ENCODE measurements around the gene CDKN2A.

The CDKN2A gene

DNA sequence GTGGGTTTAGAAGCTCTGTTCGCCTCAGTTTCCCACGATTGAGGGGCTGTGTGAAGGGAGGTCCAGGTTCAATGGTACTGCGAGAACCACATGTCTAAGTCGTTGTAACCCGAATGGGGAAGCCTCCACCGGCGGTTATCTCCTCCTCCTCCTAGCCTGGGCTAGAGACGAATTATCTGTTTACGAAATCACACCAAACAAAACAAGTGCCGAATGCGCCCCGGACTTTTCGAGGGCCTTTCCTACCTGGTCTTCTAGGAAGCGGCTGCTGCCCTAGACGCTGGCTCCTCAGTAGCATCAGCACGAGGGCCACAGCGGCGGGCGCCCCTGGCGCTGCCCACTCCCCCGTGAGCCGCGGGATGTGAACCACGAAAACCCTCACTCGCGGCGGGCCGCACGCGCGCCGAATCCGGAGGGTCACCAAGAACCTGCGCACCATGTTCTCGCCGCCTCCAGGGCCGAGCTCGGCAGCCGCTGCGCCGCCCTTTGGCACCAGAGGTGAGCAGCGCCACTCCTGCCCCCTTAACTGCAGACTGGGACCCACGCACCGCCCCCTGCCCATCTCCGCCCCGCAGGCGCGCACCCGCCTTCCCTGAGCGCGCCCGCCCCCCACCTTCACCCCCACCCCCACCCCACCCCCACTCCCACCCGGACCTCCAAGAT lies at the start of gene CDKN2A:
Gene CDKN2A, minus strand, starts transcription at position 500 of the 663 bp plus-strand sequence.
- DNase-seq, result peak; percentile 88 to 95

DNA sequence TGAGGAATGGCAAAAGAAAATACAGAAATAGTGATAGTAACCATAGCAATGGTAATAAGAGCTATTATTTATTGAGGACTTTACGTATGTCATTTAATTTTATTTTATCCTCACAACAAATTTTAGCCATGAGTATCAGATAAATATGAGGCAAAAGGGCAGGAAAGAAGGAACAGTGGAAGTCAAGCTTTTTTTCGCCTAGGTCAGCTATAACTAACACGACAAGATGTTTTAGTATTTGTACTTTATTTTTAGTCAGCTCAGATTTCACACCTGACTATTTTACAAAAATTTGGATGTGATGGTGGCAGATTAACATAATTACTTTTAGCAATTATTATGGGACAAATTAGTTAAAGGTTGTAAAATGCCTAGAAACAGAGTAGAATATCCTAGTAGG lies 49.7 kb upstream of the CDKN2A start:
- DNase-seq, result no peak

GRCh38 chr9:22041775-22042174 lies 47.6 kb upstream of the CDKN2A start:
- DNase-seq, result no peak

DNA sequence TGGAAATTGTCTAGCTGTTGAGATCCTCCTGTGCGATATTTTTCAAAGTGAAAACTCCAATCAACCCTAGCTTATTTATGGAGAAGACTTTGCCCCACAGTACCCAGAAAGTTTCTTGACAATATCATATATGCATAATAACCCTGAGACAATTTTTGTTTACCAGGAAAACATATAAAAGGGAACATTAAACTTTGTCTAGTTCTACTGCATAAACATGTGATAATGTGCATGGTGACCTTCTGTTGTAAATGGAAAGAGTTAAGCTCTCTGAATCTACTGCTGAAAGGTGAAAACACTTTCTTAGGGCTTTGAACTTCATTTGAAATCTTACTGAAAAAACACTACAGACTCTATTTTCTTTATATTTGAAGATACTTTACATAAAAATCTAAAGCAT lies 47.2 kb upstream of the CDKN2A start:
- DNase-seq, result no peak

GRCh38 chr9:22040760-22041159 lies 46.6 kb upstream of the CDKN2A start:
- DNase-seq, result no peak

DNA sequence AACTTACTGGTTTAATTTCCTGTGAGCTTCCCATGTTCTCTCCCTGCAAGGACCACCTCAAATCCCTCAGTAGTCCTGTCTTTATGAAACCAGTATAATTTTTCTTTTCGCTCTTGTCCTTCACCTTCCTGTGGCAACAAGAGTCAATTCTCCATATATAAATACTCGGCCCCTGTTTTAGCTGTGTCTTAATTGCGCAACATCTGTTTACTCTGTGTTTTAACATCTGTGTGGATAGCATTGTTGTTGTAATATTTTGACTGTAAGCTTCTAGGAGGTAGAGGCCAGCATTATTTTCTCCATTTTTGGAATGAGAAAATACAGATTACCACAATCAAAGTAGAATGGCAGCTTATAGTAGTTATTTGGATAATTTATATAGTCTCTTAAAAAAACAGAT lies 45.1 kb upstream of the CDKN2A start:
- DNase-seq, result no peak

DNA sequence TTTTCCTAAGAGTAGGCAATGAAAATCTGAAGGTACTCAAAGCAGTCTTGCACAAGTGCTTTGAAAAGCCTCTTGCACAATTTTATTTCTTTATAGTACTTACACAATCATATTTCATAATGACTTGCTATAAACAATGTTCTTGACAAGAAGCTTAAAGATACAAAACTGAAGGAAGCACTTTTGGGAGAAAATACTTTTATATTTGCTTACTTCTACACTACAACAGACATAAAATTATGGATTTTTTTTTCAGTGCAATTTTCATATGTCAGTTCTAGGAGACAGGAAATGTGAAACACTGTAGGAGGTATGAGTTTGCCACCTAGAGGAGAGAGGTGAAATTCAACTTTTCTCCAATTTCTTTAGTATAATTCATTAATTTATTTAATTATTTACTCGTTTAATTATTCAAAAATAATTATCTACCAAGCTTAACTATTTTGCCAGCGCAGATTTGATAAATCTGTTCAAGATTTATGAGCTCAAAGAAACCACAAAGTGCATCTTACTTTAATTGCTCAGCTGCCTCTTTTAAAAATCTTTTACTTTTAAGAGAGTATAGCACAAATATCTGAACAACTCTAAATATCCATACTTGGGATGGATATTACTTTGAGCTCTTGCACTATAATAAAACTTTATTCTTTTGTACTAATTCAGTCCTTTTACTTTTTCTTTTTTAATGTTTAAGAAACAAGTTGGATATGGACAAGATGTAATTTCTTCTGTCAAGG lies 43.9 kb upstream of the CDKN2A start:
- peak in 1 of 2 experiments; percentile 34 for DNase-seq

DNA sequence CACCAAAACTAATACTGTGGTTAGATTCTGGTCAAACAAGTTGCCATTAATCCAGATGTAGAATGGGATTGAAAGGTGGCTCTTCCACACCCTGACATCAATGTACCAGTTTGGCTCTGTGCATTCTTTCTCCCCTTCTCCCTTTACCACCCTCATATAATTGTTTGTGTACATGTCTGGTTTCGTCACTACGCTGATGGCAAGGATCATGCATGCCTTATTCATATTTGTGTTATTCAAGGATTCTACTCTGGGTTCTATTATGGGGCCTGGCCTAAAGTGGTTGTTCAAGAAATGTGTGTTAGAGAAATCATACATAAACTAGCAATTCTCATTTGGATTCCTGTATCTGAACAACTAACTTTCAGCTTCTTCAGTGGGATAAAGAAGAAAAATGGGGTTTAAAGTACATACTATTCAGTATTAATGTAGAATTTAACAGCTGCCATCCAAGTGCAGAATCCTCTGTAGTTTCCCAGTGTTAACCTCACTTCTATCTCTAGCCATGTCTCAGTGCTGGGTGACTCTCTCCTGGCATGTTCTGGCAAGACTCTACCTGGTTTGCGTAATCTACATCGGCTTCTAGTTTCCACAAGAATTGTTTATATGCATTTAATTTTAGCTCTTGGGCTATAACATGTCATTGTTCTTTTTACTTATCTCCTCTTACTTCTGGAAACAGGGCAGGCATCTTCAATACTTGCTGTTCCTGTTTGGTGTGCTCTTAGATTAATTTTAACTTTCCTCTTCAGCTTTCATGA lies 42.9 kb upstream of the CDKN2A start:
- no peak for DNase-seq

DNA sequence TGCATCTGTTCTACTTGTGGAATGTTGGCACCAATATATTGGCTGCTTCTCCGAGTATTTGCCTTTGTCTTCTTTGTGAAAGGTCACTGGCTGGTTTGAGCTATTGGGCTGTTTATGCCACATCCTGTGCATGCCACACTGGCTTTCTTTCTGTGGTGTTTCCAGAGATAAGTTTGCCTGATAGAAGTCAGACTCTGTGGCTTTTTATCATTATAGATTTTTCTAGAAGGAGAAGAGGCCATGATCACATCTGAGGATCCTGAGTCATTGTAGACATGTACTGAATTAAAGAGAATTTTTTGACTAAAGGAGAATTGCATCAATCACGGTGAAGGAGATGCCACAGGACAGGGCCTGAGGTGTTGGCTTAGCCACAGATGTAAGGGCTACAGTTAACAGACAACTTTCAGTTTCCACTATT lies 41.4 kb upstream of the CDKN2A start:
- DNase-seq, result no peak

- DNase-seq, result peak; percentile 12 to 69
Observed at GRCh38 chr9:22033012-22033630, 38.9 kb upstream of the CDKN2A start.

GRCh38 chr9:22031655-22032411 lies 37.6 kb upstream of the CDKN2A start:
- no peak for DNase-seq

DNA sequence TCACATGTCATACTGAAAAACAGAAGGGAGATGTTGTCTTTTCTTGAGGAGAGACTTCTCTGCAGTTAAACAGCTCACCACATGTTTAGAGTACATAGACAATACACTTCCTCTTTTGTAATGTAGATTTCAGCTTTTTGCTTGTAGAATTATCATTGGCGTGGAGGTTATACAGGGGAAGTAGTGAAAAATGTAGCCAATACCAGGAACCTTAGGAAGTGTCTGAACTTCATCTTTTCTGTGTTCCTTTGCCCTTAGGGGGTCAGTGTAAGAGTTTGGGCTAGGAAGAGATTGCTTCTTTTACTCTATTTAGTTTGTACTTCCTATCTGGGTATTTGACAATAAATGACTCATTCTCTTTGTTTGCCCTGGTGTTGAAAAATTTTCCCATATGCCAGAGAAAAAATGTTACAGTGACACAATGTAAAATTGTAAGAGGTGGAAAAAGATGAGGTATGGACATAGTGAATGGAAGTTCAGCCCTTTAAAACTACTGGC lies 36.0 kb upstream of the CDKN2A start:
- no peak for DNase-seq

- no peak for DNase-seq
Observed at GRCh38 chr9:22029231-22029630, 35.0 kb upstream of the CDKN2A start.

DNA sequence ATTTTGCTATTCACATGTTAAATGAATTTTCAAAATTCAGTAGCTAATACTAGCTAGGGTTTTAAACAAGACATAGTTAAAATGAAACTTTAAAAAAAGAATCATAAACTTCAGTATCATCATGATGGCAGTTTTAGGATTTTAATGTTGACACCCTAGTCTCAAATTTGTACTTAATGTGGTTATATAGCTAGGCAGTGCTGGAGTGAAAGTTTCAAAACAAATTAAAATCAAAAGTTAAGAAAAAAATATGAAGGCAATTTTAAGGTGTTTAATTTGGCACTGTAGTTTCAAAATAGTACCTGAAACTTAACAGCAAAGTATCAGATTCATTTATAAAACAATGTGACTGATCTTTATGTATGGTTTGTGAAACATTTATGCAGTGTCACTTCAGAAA lies 34.2 kb upstream of the CDKN2A start:
- DNase-seq, result no peak

- no peak for DNase-seq
Observed at GRCh38 chr9:22026696-22027095, 32.5 kb upstream of the CDKN2A start.

GRCh38 chr9:22022396-22022795 lies 28.2 kb upstream of the CDKN2A start:
- no peak for DNase-seq

DNA sequence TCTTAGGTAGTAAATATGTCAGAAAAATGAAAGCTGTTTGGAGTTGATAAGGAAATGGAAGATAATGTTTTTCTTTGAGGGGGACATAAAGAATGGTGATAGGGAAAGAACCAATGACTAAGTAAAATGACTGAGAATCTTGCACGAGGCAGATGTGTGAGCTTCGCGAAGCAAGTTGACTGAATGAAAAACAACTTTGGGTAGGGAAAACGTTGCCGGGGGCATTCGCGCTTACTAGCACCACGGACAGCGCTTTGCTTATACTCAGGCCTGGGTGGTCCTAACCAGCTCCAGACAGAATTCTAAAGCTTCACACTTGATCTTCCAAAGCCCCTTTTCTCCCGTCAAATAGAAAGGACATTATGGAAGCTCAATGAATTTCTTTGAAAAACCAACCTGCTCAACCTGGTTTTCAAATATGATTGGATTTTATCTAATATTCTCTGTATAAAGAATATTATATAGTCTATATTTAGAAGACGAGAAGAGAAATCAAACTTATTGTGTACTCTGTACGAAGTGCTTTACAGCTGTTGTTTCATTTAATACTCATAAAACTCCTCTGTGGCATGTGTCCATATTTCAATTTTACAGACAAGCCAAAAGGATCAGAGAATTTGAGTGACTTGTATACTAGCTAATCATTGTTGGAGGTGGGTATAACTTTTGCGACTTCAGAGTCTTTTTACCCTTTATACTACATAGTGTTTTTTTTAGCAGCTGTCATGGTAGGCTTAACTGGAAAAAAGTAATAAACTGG lies 16.9 kb upstream of the CDKN2A start:
- no peak for DNase-seq

GRCh38 chr9:22009506-22009867 lies 15.3 kb upstream of the CDKN2A start:
- no peak for DNase-seq

DNA sequence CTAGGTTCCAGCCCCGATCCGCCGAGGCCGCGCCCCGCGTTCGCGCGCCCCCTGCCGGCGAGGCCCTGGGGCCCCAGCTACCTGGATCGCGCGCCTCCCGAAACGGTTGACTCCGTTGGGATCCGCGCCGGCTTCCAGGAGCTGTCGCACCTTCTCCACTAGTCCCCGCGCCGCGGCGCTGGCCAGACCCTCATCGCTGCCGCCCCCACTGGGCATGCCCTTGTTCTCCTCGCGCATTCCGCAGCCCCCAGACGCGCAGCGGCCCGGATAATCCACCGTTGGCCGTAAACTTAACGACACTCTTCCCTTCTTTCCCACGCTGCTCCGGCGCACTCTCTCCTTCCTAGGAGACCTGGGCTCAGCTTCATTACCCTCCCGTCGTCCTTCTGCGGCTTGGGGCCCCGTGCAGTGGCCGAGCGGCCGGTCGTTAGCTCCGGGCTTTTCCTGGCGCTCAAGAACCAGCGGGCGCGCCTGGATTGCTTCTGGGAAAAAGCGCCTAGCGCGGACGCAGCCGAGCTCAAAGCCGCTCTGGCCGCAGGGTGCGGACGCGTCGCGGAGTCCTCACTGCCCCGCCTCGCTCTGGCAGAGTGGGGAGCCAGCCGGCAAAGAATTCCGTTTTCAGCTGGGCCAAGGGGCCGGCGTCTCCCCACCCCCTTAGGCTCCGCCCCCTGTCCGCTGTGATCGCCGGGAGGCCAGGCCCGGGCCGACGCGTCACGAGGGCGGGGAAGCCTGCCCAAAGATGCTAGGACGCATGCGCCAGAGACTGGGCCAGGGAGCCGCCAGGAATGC lies 14.7 kb upstream of the CDKN2A start, which contains the start of gene CDKN2B:
Gene CDKN2B, minus strand, starts transcription at position 589 of the 789 bp plus-strand sequence. Its CDS starts 352 bp downstream, at position 237.
- peak; percentile 92 to 93 for DNase-seq

- DNase-seq, result no peak
Observed at GRCh38 chr9:22008384-22008716, 14.2 kb upstream of the CDKN2A start.

Data from NCI-H524 (cell line).